Endodermal cell (in vitro differentiated cells): ENCODE data around the gene BRSK1. TPM values are rescaled to one million over a fixed set of nuclear protein-coding genes. Genes with fewer than 3 reads are reported as not detected.
A peak's percentile ranks its signal among the peaks of the same experiment; 100 is the strongest.

ENCODE experiments used
- DNase-seq: peaks from one replicate; pipeline ENCODE4 v3.0.0-alpha.2; 2017
- H3K27ac ChIP-seq: 2 replicates; pipeline ENCODE4 v1.5.1; 2013; ENCODE audit warnings: mild to moderate bottlenecking, low read depth, low read length, moderate library complexity
- H3K27me3 ChIP-seq: 2 replicates; pipeline ENCODE4 v1.6.1; 2013; ENCODE audit warnings: mild to moderate bottlenecking, low read length, moderate library complexity; ENCODE audit not compliant: insufficient read depth, control insufficient read depth, poor library complexity, severe bottlenecking
- H3K36me3 ChIP-seq: 2 replicates; pipeline ENCODE4 v1.7.0; 2013; ENCODE audit warnings: mild to moderate bottlenecking, low read length, moderate library complexity; ENCODE audit not compliant: control insufficient read depth, insufficient read depth
- H3K4me1 ChIP-seq: one replicate; pipeline ENCODE4 v1.7.0; 2013; ENCODE audit warnings: low read length; ENCODE audit not compliant: control insufficient read depth, insufficient read depth
- H3K4me3 ChIP-seq: 2 replicates; pipeline ENCODE4 v1.5.1; 2013; ENCODE audit warnings: mild to moderate bottlenecking, low read length, moderate library complexity
- H3K9ac ChIP-seq: 2 replicates; pipeline ENCODE4 v1.6.1; 2013; ENCODE audit warnings: mild to moderate bottlenecking, low read length, moderate library complexity; ENCODE audit not compliant: poor library complexity, severe bottlenecking; ENCODE audit errors: extremely low read depth
- H3K9me3 ChIP-seq: 2 replicates; pipeline ENCODE4 v1.6.1; 2013; ENCODE audit warnings: mild to moderate bottlenecking, low read length, moderate library complexity; ENCODE audit not compliant: control insufficient read depth
- H3K27ac Mint-ChIP-seq: 2 replicates; pipeline ENCODE4 v1.8.0; 2020; ENCODE audit warnings: mixed read lengths
- H3K27me3 Mint-ChIP-seq: 2 replicates; pipeline ENCODE4 v1.8.0; 2021; ENCODE audit warnings: mild to moderate bottlenecking, mixed read lengths; ENCODE audit not compliant: insufficient read depth
- H3K36me3 Mint-ChIP-seq: 2 replicates; pipeline ENCODE4 v1.8.0; 2020; ENCODE audit warnings: low read depth, mixed read lengths
- H3K4me1 Mint-ChIP-seq: 2 replicates; pipeline ENCODE4 v1.8.0; 2020; ENCODE audit warnings: mixed read lengths
- H3K4me3 Mint-ChIP-seq: 2 replicates; pipeline ENCODE4 v1.8.0; 2020; ENCODE audit warnings: mild to moderate bottlenecking, moderate library complexity, mixed read lengths
- H3K9me3 Mint-ChIP-seq: 2 replicates; pipeline ENCODE4 v1.8.0; 2020; ENCODE audit warnings: mild to moderate bottlenecking, mixed read lengths
- CTCF ChIP-seq: fragments of 200-600 bp; sonication (generic); conservative IDR thresholded peaks from 2 replicates; pipeline ENCODE4 v1.5.0; 2021; ENCODE audit warnings: antibody characterized with exemption, mild to moderate bottlenecking
- WGBS, 2 experiments: methylation state at CpG; one replicate each; pipeline versions ENCODE4 v1.1.5 to v1.1.7; 2013; ENCODE audit warnings: missing lambda C conversion rate in 2 of 2, mixed read lengths in 1 of 2; ENCODE audit not compliant: insufficient coverage in 1 of 2, insufficient read length in 1 of 2; 5-methylcytosine and 5-hydroxymethylcytosine counted together
- total RNA-seq, 2 donors: library from RNA; stranded (reverse); fragmentation: NEBNext Ultra II Directional in 1 of 2; extraction: Animal tissue kit (Norgen Biotek cat#: 25700) in 1 of 2; gene quantifications; 2 replicates in 1 of 2; 3 replicates in 1 of 2; pipeline ENCODE4 v1.2.1, GENCODE V29; 2021

The BRSK1 gene
- total RNA-seq, 2 donors from 2014 or later = 75.9 to 91.4 TPM

DNA sequence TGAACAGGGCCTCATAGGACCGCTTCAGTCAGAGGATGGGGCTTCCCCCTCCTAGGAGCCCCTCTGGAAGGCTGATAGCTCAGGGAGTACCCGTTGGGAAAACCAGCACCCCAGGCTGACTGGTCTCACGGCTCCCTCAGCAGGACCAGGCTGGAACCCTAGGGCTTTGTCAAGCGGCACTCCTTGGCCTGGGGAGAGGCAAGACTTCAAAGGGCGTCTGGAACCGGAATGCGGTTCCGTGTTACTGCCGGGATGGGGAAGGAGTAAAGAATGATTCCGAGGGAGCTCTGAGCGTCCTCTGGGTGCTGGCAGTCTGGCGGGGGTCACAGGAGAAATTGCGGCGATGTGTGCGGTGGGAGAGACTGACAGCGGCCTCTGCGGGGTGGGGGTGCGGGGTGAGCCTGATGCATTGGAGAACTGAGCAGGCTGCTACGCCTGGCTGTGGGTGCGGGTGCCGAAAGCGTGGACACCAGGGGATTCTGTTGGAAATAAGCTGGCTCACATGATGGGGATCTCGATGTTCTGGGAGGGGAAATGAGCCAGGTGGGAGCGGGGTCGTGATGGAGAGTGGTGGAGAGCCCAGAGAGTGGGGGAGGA is 68.8 kb downstream of the BRSK1 start:
- Mint-ChIP-seq H3K4me1 (peaks cover 10% of the 10 kb centered on the region), H3K27me3 (peaks cover 70% of the 10 kb centered on the region), H3K4me3 (peak overlapping the region; percentile 50), H3K36me3 (peaks cover 6% of the 10 kb centered on the region), H3K27ac (no peak overlapping the region), H3K9me3 (no peaks in the 10 kb centered on the region)
- no peak for DNase-seq
- Histone ChIP-seq H3K4me1 (peaks cover 9% of the 10 kb centered on the region), H3K9me3 (no peaks in the 10 kb centered on the region), H3K36me3 (peaks cover 11% of the 10 kb centered on the region), H3K9ac (no peak overlapping the region), H3K4me3 (no peak overlapping the region), H3K27me3 (peaks cover 63% of the 10 kb centered on the region), H3K27ac (no peak overlapping the region)
- WGBS, 2 experiments = 83 to 84% methylated on average over 20 to 25 of the region's 25 CpGs
- no peak for TF ChIP-seq CTCF

GRCh38 chr19:55353356-55353802 is 69.6 kb downstream of the BRSK1 start:
- Histone ChIP-seq H3K36me3 (peaks cover 4% of the 10 kb centered on the region), H3K4me3 (peak overlapping the region; percentile 76), H3K9ac (no peak overlapping the region), H3K27ac (no peak overlapping the region), H3K27me3 (peaks cover 63% of the 10 kb centered on the region), H3K4me1 (peaks cover 4% of the 10 kb centered on the region), H3K9me3 (no peaks in the 10 kb centered on the region)
- TF ChIP-seq CTCF = no peak
- no peak for DNase-seq
- Mint-ChIP-seq H3K4me1 (peaks cover 5% of the 10 kb centered on the region), H3K27me3 (peaks cover 77% of the 10 kb centered on the region), H3K4me3 (peak overlapping the region; percentile 50), H3K9me3 (no peaks in the 10 kb centered on the region), H3K27ac (no peak overlapping the region), H3K36me3 (peaks cover 6% of the 10 kb centered on the region)
- WGBS, 2 experiments = 5 to 11% methylated on average over 17 to 24 of the region's 24 CpGs

- Mint-ChIP-seq H3K27me3 (peaks cover 84% of the 10 kb centered on the region), H3K27ac (no peak overlapping the region), H3K36me3 (peaks cover 2% of the 10 kb centered on the region), H3K4me1 (no peaks in the 10 kb centered on the region), H3K9me3 (no peaks in the 10 kb centered on the region), H3K4me3 (peak overlapping the region; percentile 50)
- Histone ChIP-seq H3K9ac (no peak overlapping the region), H3K27me3 (peaks cover 63% of the 10 kb centered on the region), H3K4me3 (peak overlapping the region; percentile 76), H3K36me3 (peaks cover 4% of the 10 kb centered on the region), H3K4me1 (no peaks in the 10 kb centered on the region), H3K27ac (no peak overlapping the region), H3K9me3 (no peaks in the 10 kb centered on the region)
- TF ChIP-seq CTCF = no peak
- WGBS, 2 experiments = 3 to 5% methylated on average over 18 to 72 of the region's 72 CpGs
- DNase-seq = peak; percentile 94
These were observed 70.3 kb downstream of the BRSK1 start for GRCh38 chr19:55353803-55354697.
